Measurements from ENCODE around the gene CDH12.

DNA sequence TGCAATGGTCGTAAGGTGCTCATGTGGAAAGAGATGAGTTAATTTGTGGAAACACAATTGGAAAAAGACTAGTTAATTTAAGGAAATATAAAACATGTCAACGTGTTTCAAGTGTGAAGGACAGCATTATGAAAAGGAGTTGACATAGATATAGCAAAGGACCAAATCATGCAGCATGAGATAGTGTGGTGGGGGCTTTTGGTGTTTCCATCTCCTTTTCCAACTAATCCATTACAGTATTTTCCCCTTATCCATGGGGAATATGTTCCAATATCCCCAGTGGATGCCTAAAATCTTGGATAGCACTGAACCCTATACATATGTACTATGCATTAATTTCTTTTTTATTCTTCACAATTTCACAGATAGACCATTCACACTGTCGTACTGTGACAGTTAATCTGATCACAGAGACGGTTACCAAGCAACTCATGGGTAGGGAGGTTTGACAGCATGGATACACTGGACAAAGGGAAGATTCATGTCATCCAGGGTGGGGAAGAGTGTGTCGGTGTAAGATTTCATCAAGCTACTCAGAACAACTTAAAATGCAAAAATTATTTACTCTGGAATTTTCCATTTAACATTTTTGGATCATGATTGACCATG, 238.6 kb downstream of the CDH12 start:
- TF ChIP-seq FOSL2 (IDR thresholded peaks at IDR 0.05), result no peak
- no peak for TF ChIP-seq FOSL2 (CRISPR knock-in tag; IDR thresholded peaks at IDR 0.05)
- TF ChIP-seq, protein P1, sequence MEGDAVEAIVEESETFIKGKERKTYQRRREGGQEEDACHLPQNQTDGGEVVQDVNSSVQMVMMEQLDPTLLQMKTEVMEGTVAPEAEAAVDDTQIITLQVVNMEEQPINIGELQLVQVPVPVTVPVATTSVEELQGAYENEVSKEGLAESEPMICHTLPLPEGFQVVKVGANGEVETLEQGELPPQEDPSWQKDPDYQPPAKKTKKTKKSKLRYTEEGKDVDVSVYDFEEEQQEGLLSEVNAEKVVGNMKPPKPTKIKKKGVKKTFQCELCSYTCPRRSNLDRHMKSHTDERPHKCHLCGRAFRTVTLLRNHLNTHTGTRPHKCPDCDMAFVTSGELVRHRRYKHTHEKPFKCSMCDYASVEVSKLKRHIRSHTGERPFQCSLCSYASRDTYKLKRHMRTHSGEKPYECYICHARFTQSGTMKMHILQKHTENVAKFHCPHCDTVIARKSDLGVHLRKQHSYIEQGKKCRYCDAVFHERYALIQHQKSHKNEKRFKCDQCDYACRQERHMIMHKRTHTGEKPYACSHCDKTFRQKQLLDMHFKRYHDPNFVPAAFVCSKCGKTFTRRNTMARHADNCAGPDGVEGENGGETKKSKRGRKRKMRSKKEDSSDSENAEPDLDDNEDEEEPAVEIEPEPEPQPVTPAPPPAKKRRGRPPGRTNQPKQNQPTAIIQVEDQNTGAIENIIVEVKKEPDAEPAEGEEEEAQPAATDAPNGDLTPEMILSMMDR (IDR thresholded peaks at IDR 0.05), result no peak
- no peak for TF ChIP-seq RFX5 (IDR thresholded peaks at IDR 0.05)
- no peak for TF ChIP-seq KDM5A (IDR thresholded peaks at IDR 0.05)
- TF ChIP-seq, protein P2, sequence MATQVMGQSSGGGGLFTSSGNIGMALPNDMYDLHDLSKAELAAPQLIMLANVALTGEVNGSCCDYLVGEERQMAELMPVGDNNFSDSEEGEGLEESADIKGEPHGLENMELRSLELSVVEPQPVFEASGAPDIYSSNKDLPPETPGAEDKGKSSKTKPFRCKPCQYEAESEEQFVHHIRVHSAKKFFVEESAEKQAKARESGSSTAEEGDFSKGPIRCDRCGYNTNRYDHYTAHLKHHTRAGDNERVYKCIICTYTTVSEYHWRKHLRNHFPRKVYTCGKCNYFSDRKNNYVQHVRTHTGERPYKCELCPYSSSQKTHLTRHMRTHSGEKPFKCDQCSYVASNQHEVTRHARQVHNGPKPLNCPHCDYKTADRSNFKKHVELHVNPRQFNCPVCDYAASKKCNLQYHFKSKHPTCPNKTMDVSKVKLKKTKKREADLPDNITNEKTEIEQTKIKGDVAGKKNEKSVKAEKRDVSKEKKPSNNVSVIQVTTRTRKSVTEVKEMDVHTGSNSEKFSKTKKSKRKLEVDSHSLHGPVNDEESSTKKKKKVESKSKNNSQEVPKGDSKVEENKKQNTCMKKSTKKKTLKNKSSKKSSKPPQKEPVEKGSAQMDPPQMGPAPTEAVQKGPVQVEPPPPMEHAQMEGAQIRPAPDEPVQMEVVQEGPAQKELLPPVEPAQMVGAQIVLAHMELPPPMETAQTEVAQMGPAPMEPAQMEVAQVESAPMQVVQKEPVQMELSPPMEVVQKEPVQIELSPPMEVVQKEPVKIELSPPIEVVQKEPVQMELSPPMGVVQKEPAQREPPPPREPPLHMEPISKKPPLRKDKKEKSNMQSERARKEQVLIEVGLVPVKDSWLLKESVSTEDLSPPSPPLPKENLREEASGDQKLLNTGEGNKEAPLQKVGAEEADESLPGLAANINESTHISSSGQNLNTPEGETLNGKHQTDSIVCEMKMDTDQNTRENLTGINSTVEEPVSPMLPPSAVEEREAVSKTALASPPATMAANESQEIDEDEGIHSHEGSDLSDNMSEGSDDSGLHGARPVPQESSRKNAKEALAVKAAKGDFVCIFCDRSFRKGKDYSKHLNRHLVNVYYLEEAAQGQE (IDR thresholded peaks at IDR 0.05), result no peak
- no peak for TF ChIP-seq PHF8 (IDR thresholded peaks at IDR 0.05; ENCODE audit: borderline replicate concordance, low read depth)
- TF ChIP-seq CEBPB (IDR thresholded peaks at IDR 0.05), result no peak
- no peak for TF ChIP-seq BHLHE40 (IDR thresholded peaks at IDR 0.05; ENCODE audit: low read depth, low read length)
- TF ChIP-seq POLR2A (IDR thresholded peaks at IDR 0.05; ENCODE audit: low read length), result no peak
- TF ChIP-seq POLR2AphosphoS2 (conservative IDR thresholded peaks at IDR 0.05; ENCODE audit: low read length), result no peak
- TF ChIP-seq, protein P3, sequence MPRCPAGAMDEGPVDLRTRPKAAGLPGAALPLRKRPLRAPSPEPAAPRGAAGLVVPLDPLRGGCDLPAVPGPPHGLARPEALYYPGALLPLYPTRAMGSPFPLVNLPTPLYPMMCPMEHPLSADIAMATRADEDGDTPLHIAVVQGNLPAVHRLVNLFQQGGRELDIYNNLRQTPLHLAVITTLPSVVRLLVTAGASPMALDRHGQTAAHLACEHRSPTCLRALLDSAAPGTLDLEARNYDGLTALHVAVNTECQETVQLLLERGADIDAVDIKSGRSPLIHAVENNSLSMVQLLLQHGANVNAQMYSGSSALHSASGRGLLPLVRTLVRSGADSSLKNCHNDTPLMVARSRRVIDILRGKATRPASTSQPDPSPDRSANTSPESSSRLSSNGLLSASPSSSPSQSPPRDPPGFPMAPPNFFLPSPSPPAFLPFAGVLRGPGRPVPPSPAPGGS (IDR thresholded peaks at IDR 0.05), result no peak
- no peak for TF ChIP-seq RNF2 (IDR thresholded peaks at IDR 0.05; ENCODE audit: borderline replicate concordance, low read depth)
- no peak for TF ChIP-seq EP300 (IDR thresholded peaks at IDR 0.05)
- TF ChIP-seq, protein P4, sequence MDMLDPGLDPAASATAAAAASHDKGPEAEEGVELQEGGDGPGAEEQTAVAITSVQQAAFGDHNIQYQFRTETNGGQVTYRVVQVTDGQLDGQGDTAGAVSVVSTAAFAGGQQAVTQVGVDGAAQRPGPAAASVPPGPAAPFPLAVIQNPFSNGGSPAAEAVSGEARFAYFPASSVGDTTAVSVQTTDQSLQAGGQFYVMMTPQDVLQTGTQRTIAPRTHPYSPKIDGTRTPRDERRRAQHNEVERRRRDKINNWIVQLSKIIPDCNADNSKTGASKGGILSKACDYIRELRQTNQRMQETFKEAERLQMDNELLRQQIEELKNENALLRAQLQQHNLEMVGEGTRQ (IDR thresholded peaks at IDR 0.05), result no peak
